HG02623 (cell line): ENCODE data around the gene GPD1.
"Not testable (repeated sequence)": the region's sequence is repeated elsewhere in the genome, so short reads cannot be mapped to it uniquely, and the experiment has no call there.

Experiments
- ATAC-seq: cut with Tn5 transposase; IDR thresholded peaks from one replicate; pipeline ENCODE4 v1.9.1; 2021; ENCODE audit warnings: moderate library complexity; ENCODE audit not compliant: unreplicated experiment

GPD1 gene

DNA sequence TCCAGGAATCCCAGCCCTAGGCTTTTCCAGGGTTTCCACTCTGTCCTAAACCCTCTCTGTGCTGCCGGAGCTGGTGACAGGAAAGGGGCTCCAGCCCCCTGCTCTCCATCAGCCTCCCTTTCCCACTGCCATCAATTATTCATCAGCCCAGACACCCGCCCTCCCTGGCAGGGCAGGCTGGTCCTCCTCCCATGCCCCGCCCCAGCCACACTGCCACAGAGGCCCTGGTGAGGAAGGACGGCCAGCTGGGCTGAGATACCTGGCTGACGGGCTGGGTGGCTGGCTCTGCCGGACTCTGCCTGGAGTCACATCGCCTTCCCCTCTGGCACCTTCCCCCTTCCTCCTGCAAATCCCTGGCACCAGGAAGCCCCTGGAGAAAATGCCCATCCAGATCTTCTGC, 30.6 kb upstream of the GPD1 start:
- no peak for ATAC-seq

DNA sequence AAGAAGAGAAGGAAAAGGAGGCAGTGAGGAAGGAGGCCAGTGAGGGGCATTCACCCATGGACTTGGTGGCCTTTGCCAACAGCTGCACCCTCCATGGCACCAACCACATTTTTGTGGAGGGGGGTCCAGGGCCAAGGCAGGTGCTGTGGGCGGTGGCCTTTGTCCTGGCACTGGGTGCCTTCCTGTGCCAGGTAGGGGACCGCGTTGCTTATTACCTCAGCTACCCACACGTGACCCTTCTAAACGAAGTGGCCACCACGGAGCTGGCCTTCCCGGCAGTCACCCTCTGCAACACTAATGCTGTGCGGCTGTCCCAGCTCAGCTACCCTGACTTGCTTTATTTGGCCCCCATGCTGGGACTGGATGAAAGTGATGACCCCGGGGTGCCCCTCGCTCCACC, 30.1 kb upstream of the GPD1 start:
- ATAC-seq = no peak

DNA sequence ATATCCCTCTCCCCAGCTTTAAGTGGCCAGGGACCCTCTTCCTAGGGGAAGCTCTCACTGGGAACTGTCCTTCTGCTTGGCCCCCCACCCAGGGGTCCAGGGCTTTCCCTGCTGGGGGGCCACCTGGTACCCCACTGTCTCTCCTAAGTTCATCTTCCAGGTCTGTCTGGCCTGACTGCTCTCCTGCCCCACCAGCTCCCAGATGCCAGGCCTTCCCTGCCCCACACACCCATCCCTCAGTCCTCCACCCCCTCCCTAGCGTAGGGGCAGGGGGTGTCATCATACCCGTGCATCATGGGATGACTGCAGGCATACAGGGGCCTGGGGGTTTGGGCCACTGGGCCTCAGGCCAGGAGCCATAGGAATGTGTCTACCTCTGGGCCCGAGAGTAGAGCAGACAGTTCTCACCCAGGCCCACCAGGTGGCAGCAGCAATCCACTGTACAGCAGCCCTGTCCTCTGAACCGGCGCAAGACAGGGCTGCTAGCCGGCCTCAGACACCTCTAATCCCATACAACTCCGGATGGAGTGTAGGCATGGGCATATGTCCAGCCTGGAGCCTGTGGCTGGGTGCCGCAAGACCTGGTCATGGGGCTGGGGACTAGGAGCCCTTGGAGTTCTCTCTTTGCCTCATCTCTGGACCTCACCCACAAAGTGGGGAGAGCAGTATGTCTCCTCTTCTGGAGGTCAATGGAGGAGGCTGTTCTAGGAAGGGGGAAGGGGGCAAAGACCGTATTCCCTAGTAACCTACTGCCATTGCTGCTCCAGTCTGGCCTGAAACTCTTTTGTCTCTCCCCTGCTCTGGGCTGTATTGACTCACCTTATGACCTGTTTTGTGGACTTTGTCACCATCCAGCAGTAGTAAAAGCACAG, 28.6 kb upstream of the GPD1 start:
- ATAC-seq = peak; percentile 79

DNA sequence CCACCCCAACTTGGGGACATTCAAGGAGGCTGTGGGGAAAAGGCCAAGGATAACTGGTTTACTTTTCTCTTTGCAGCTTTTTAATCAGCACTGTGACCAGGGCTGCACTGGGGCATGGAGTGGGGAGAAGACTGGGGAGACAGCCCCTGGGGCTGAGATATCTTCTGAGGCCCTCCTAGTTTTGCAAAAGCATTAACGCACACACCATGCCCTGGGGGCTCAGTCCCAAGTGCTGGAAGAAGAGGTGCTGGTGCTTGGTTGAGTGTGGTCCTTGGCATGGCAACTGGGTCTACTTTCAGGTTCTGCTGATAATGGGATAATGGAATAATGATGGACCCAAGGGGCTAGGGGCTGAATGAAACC, 28.0 kb upstream of the GPD1 start:
- no peak for ATAC-seq

DNA sequence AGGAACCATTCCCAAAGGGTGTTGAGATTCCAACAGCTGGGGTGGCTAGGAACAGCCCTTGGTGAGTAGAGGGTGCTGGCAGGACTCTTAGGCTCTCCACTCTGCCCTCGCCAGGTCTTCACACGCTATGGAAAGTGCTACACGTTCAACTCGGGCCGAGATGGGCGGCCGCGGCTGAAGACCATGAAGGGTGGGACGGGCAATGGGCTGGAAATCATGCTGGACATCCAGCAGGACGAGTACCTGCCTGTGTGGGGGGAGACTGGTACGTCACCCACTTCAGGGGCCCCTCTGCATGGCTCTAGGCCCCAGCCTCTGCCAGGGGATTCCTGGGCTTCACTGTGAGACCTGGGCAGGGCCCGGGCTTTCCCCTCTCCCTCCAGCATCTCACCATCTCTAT, 26.7 kb upstream of the GPD1 start:
- no peak for ATAC-seq

DNA sequence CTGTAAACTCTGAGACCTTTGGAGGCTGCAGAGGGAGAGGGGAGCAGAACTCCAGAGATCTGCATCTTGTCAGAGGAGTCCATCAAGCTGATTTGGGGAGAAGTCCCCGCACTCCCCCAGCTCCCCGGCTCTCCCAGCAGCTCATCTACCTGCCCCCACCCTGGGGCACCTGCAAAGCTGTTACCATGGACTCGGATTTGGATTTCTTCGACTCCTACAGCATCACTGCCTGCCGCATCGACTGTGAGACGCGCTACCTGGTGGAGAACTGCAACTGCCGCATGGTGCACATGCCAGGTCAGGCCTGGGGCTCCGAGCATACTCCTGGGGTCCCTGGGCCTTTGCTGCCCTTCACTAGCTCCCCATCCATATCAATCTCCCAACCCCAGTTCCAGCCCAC, 25.5 kb upstream of the GPD1 start:
- no peak for ATAC-seq

DNA sequence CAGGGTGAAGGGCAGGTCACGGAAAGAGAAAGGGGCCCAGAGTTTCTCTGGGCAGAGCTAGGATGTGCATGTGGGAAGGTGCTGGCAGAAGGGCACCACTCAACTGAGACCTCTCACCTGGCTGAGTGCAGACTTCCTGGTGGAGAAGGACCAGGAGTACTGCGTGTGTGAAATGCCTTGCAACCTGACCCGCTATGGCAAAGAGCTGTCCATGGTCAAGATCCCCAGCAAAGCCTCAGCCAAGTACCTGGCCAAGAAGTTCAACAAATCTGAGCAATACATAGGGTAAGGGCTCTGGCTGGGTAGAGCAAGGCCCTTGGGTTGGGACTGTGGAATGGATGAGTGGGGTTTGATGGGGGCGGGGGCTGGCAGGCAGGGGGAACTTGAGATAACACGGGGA, 24.0 kb upstream of the GPD1 start:
- no peak for ATAC-seq

DNA sequence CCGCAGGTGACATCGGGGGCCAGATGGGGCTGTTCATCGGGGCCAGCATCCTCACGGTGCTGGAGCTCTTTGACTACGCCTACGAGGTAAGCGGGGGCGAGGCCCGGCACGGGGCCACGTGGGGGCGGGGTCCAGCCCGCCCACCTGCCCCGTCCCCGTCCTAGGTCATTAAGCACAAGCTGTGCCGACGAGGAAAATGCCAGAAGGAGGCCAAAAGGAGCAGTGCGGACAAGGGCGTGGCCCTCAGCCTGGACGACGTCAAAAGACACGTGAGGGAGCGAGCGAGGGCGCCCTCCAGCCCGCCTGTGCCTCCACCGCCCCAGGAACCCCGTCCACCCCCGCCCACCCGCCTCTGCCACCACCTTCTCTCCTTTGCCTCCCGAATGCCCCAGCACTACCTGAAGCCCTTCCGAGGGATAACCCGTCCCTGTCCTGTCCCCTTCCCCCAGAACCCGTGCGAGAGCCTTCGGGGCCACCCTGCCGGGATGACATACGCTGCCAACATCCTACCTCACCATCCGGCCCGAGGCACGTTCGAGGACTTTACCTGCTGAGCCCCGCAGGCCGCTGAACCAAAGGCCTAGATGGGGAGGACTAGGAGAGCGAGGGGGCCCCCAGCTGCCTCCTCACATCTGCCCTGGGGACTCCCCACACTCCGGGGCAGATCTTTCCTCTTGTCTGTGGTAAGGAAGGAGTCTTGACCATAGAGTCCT, 22.6 kb upstream of the GPD1 start:
- no peak for ATAC-seq

DNA sequence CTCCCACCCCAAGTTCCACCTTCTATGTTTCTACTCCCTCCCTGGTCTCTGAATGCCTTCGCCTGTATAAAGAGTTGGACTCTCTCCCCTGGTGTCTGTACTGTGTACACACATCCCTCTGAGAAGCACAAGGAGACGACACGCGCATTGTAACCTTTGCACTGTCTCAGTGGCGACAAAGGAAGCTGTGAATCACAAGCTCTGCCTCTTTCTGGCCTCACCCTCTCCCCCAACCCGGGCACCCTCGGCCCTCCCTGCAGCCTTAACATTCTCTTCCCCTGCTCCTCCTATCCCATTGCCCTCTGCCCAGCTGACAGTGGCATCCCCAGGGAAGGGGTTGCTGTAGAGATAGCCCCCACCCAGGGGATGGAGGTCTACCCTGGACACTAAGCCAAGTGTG, 21.2 kb upstream of the GPD1 start:
- no peak for ATAC-seq

DNA sequence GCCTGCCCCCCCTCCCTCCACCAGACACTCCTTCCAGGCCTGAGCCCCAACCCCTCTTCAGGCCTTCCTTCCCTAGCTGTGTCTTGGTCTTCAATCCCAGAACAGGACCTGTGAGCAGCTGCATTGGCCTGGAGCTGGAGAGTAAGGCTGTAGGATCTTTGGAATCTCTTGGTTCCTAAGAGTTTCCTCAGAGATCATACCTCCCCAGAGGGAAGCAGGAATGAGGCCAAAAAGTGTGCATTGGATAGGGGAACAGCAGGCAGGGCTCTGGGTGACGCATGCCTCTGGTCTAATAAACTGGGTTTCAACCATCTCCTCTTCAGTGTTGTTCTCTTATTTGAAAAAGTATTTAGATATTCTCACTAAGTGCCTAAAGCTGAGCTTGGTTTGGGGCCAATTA, 20.5 kb upstream of the GPD1 start:
- no peak for ATAC-seq

DNA sequence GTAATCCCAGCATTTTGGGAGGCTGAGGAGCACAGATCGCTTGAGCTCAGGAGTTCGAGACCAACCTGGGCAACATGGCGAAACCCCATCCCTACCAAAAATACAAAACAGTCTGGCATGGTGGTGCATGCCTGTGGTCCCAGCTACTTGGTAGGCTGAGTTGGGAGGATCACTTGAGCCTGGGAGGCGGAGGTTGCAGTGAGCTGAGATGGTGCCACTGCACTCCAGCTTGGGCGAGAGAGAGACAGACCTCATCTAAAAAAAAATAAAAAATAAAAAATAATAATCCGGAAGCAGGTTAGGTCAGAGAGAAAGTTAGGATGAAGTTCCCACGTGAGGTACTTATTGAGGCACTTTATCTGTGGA, 19.4 kb upstream of the GPD1 start:
- ATAC-seq = not testable (repeated sequence)

DNA sequence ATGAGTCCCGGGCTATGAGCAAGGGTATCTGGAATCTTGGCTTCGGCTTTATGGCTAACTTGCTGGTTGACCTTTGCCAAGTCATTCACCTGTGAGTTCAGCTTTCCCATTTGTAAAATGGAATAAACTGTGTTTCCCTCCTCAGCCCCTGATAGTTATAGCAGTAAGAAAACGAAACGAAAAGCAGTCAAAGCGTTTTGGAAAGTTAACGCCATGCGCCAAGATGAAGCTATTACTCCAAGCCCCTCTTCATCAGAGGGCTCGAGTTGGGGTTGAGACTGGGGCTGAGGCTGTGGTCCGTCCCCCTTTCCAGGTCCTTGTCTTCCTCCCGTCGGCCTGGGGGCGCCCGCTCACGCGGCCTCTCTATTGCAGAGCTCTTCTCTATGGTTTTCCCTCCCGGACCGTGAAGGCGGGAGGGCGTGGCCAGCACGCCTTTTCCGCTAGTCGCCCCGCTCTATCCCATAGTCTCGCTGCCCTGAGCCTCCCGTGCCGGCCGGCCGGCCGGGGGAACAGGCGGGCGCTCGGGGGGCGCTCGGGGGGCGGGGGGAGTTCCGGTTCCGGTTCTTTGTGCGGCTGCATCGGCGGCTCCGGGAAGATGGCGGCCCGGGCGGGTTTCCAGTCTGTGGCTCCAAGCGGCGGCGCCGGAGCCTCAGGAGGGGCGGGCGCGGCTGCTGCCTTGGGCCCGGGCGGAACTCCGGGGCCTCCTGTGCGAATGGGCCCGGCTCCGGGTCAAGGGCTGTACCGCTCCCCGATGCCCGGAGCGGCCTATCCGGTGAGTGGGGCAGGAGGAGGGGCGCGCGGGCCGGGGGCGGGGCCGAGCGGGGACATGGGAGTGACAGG, 18.8 kb upstream of the GPD1 start, which contains the start of gene SMARCD1:
TSS of gene SMARCD1 (plus strand) at position 568 of the 840 bp plus-strand sequence. CDS start at position 596, 28 bp downstream.
- ATAC-seq = peak; percentile 89

DNA sequence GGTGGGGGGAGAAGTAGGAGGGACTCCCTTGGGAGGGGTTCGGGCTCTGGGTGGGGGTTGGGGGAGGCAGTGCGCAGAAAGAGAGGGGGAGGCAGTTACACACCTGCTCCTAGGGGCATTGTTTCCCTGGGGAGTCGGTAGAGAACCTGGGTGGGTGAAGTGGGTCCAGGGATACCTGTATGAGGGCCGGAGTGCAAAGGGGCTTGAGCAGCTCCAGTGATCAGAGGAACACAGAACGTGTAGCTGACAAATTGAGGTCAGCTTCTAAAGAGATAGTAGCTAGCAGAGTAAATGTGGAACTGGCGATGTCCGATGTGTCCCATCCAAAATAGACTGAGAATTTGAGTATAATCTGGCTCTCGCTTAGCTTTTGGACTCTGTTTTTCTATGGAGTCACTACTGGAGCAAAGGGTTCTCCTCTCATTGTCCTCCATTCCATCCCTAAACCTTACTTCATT, 18.2 kb upstream of the GPD1 start:
- ATAC-seq = no peak

DNA sequence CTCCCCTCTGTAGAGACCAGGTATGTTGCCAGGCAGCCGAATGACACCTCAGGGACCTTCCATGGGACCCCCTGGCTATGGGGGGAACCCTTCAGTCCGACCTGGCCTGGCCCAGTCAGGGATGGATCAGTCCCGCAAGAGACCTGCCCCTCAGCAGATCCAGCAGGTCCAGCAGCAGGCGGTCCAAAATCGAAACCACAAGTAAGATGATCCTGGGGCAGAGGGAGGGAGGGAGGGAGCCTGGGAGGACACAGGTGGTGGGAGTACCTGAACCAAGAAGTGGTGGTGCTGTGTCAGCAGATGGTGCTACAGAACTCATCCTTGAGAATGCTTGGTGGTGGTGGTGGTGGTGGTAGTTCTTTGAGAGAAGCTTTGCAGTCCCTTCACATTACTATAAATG, 17.7 kb upstream of the GPD1 start:
- no peak for ATAC-seq

DNA sequence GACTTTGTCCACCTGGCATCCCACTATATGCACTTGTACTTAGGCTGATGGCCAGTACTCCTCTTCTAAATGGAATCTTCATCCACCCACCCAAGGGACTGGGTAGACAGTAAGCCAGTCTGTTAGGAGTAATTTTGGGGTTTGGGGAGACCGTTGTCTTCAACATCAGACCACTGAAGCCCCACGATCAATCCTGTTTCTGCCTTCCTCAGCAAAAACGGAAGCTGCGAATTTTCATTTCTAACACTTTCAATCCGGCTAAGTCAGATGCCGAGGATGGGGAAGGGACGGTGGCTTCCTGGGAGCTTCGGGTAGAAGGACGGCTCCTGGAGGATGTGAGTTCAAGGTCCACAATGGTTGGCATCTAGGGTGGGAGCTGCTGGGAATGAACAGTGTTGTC, 16.7 kb upstream of the GPD1 start:
- no peak for ATAC-seq

DNA sequence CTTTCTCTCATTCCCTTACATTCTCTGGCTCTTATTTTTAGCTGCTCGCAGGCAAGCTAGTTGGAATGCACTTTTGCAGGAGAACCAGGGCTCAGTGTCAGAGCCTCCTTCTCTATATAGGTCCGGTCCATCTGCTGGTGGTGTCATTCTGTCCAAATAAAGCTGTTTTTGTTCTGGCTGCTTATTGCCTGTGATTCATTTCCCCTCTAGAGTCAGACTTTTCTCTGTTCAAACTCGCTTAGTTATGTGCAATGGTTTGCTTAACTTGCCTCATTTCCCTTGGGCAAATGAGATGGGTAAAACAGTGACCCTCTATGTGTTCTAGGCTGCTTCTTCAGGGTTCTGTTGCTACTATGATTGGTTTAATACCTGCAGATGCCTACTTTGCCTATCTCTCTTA, 15.8 kb upstream of the GPD1 start:
- ATAC-seq = no peak

DNA sequence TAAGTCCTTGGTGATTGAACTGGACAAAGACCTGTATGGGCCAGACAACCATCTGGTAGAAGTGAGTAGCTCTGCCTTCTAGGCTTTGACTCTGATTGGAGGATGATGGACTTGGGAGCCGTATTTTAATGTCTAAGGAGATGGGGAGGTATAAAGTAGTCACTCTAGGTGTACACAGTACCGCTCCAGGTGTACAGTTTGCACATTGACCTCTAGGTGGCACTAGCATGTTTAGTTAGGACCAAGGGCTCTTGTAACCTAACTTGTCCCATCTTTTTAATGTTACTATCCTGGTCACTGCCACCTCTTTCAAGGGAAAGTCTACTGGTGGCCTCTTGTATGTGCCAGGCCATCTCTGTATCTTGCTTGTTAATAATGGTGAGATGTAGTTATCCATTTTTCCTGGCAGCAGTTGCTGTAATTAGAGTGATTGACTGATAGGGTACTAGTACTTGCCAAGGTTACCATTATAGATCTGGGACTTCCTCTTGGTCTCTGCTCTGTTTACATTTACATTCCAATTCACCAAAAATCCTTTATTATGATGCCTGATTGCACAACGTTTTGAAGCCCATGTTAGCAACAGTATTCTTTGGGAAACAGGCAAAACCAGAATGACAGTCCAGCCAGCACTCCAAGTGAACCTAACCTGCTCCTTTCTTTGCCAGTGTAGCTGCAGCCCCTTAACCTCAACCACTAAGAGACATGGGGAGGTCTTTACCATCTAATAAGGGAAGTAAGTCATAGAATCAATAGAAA, 15.1 kb upstream of the GPD1 start:
- ATAC-seq = no peak

DNA sequence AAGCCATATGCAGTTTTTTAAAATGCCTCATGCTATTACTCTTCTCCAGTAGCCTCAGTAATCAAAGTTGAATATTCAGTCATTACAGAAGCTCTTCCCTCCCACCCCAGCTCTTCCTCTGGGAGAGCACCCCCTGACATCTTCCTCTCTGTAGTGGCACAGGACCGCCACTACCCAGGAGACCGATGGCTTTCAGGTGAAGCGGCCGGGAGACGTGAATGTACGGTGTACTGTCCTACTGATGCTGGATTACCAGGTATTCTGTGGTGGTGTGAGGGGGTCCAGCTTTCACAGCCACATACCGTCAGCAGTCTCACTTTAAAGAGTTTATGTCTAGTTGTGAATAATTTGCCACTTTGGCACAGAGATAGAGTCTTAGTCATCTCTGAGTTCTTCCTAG, 14.1 kb upstream of the GPD1 start:
- no peak for ATAC-seq

DNA sequence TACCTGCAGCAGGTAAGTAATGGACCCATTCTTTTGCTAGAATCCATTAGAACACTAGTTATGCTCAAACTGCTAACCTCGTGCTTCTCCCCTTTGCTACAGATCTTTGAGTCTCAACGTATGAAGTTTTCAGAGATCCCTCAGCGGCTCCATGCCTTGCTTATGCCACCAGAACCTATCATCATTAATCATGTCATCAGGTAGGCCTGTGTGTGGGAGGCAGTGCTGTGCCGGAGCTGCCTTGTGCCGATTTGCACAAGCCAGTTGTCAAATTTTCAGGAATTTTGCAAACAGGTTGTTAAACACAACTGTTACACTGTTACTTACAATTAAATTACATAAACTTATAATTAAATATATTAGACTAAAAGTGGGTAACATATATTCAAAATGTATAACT, 13.4 kb upstream of the GPD1 start:
- ATAC-seq = no peak

DNA sequence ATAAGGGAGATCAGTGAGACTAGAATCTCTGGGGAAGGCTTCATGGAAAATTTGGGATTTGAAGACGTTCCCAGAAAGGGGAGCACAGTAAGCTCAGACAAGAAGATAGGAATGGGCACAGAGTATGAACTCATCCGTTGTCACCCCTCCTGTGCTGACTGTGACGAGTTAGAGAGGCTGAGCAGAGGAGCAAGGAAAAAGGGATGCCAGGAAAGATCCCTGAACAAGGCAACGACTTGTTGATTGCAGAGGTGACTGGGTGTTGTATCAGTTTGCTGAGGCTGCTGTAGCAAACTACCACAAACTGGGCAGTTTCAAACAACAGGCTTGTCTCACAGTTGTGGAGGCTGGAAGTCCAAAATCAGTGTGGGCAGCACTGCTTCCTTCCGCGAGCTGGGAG, 5.9 kb upstream of the GPD1 start:
- no peak for ATAC-seq
